Smooth muscle cell of the brain vasculature (primary cell): Measurements from ENCODE around the gene TMCO6.

Experiments used
- DNase-seq: peaks from one replicate; pipeline ENCODE4 v3.0.0-alpha.2; 2012; ENCODE audit warnings: low read depth, low spot score

TMCO6 gene

DNA sequence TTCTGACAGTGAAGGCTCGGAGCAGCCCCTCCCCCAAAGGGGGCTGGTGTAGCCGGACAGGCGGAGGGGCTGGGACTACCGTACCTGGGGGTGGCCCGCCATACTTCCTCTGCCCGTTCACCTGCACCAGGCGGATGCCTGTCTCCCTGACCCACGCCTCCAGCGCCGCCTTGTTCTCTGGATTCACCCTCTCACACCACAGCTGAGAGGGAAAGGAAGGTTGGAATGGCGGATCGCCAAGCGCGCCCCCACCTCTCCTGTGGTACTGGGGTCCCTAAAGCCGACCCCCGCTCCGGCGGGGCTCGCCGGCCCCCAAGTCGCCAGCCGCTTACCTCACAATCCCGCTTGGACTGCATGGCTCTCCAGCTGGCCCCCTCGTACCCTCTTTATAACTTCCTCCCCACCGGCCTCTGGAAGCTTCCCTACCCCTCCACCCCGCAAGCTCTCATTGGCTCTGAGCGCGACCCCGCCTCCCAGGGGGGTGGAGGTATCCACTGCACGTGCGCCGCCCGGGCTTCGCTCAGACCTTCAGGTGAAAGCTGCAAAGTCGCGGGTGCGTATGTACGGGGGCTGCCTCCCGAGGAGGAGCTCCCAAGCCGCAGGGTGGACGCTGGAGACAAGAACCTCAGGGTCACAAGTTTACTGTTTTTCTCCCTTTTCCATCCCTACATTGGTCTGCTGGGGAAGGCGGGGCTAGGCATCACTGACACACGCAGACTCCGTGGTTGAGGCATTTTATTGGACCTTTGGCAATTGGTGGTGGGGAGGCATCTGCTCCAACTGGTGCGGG lies 34.1 kb downstream of the TMCO6 start, which contains the start of gene DND1:
TSS of gene DND1 (minus strand) at position 390 of the 790 bp plus-strand sequence. CDS start at position 356, 34 bp downstream.
- no peak for DNase-seq

DNA sequence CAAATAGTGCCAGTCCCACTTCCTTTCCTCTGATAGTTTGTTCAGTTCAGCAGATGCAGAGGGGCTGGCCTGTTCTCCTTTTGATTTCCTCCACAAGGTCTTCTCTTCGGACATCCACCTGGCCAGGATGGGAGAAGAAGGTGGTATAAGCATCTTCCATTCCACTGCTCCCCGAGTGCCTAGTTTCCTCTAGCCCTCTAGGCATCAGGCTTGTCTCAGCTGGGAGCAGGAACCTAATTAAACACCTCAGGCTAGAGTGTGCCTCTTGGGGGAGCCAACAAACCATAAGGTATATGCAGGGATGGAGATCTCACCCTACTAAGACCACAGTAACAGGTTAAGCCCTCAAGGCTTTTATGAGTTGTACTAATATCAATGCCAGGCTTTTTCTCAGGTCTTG lies 35.0 kb downstream of the TMCO6 start:
- no peak for DNase-seq

DNA sequence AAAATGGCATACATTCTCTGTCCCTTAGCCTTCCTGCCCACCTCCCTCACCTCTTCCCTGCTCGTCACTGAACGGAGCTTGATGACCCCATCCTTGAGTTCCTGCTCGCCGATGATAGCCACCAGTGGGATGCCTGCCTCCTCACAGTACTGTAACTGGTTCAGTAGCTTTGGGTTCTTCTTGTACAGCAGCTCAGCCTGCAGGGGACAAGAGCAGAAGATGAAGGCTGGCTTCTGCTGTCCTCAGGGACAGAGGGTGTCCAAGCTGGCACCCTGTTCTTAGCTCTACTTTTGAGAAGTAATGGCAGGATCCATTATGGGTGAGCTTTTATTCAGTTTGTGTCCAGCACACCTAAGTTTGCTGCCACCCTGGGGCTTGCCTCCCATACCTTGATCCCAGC lies 35.4 kb downstream of the TMCO6 start:
- no peak for DNase-seq

DNA sequence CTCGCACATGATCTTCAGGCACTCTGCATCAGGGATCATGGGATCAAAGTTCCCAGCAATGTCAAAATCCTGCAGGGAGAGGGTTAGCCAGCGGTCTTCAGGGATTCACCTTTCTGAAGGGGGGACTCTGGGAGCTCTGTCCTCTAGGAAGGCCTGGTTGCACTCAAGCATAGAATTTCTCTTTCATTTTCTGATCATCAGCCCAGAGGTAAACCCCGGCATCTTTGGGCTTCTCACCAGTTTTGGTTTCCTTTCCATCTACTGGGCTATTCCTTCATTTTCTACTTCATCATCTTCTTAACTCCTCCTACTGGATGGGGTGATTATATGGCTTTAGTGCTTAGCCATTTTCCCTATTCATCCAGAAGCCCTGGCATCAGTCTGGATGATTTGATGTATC lies 38.7 kb downstream of the TMCO6 start:
- DNase-seq = no peak

DNA sequence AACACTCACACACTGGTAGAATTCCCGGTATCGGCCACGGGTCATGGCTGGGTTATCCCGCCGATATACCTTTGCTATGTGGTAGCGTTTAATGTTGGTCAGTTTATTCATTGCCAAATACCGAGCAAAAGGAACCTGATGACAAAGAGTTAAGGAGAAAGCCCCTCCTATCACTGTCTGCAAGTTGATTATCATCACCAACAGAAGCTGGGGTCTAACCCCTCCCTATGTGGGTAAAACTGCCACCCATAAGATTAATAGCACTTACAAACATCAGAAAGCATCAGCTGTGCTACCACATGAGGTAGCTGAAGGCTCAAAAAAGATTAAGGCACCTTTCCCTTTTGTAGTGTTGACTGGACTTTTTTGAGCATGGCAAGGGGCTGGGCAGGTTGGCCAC lies 39.7 kb downstream of the TMCO6 start:
- DNase-seq = no peak

DNA sequence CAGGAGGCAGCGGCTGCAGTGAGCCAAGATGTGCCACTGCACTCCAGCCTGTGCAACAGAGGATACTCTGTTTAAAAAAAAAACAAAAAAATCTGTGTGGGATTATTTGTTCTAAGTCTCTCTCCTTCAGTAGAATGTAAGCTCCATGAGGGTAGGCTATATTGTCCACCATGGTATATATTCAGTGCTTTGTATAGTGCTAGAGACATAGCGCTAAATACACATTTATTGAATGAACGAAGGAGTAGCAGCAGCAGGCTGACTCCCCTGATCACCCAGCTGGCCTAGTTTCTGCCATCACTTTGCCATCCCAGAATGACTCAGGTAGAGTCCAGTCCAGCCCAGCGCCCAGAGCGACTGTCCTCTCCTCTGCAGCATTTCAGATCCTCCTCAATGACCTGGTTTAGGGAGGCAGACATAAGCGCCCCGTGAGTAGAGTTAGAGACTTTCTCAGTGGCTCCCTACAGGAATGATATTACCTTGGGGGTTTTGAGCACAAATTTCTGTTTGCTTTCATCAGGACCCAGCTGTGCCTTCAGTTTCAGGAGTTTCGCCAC lies 51.2 kb downstream of the TMCO6 start:
- DNase-seq = no peak

DNA sequence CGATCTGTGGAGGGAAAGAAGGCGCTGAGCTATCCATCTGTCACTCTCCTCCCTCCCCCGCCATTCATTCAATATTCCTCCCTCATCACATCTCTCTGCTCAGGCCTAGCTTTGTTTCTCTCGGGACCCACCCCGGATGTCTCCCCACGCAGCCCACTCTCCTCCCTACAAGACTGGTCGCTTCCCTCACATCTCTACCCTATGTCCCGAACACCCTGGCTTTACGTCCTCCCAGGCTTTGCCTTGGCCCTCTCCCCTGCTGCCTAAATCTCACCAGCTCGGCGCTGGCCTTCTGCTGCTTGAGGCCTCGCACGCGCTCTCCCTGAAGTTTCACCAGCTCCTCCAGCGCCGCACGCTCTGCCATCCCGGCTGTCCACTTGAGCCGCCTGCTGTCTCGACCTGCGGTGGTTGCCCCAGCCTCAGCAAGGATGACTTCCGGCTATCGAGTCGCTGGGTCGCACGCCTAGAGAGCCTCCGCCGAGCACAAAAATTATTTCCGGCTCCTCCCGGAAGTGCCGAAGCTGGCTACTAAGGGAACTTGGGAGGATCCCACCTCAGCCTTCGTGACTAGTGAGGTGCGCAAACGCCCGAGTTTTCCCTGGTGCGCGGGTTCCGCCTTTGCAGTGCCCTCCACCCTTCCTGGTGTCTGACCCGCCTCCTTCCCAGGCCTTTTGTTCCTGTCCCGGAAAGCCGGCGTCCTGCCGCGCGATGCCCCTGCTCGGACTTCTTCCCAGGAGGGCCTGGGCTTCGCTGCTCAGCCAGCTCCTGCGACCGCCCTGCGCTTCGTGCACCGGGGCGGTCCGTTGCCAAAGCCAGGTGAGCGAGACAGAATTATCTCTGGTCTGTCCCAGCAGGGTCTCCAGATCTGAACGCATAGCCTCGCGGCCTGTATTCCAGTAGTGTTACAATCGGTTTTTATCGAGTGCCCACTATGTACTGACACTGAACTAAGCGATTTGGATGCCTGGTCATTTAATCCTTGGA lies 52.0 kb downstream of the TMCO6 start, which contains the start of the genes HARS1 and HARS2:
TSS of gene HARS1 (minus strand) at position 430 of the 984 bp plus-strand sequence. CDS start at position 364, 66 bp downstream.
TSS of gene HARS2 (plus strand) at position 515 of the 984 bp plus-strand sequence. CDS start at position 709, 194 bp downstream.
- peak; percentile 72 for DNase-seq

DNA sequence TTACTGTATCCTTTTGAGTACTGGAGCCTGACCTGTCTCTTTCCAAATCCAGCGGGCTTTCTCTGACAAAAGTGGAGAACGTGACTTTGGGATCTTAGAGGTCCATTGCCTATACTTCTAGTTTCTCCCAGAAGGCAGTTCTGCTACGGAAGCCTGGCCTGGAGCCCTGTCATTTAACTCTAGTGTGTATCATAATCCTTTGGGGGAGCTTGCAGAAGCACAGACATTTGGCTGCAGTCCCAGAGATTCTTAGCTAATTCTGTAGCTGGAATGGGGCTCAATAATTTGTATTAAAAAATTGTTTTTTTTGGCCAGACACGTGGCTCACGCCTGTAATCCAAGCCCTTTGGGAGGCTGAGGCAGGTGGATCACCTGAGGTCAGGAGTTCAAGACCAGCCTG lies 55.0 kb downstream of the TMCO6 start:
- no peak for DNase-seq
